Tibial nerve (tissue), 4 donors: ENCODE measurements around the gene COL4A2.

Source experiments
- CTCF ChIP-seq, 5 experiments: fragments of 200-600 bp in 3 of 5; fragments of 450-650 bp in 2 of 5; sonication (generic) in 3 of 5; IDR thresholded peaks; one replicate each; pipeline ENCODE4 v1.5.1; 2016 to 2019; ENCODE audit warnings: antibody characterized with exemption in 5 of 5, mild to moderate bottlenecking in 3 of 5, moderate library complexity in 2 of 5
- EP300 ChIP-seq, 2 donors: sonication (generic); formaldehyde crosslinking; IDR thresholded peaks; one replicate each; pipeline ENCODE4 v1.6.1; 2017; ENCODE audit warnings: antibody characterized with exemption in 2 of 2, mild to moderate bottlenecking in 1 of 2

DNA sequence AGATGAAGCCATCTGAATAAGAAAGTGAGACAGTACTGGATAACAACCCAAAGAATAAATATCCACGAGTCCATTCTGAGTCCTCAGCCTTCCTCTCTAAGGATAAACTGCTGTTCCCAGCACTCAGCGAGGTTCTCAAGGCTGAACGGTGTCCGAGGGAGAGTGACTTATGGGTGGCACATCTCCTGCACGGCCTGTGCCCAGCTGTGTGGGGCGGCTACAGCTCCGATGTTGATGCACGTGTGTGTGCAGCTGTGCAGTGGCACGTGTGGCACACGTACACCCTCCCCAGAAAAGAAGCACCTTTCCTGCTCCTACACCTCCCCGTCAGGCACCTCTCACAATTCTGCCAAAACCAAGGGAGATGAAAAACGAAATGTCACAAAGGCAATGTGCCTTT lies 209.4 kb downstream of the COL4A2 start:
- TF ChIP-seq CTCF (IDR thresholded peaks at IDR 0.05) (no peak), EP300 (IDR thresholded peaks at IDR 0.05) (no peak)
